K562 (cell line): ENCODE measurements around the gene JAK3. TPM values are rescaled to one million over a fixed set of nuclear protein-coding genes. Genes with fewer than 3 reads are reported as not detected.

Source experiments
- BCLAF1 ChIP-seq, 2 experiments: fragments of 450-650 bp in 1 of 2; IDR thresholded peaks; 2 replicates each; pipeline ENCODE4 v1.6.1; 2011 to 2017; ENCODE audit warnings: low read depth in 2 of 2, antibody characterized with exemption in 1 of 2, borderline replicate concordance in 1 of 2, low read length in 1 of 2, mild to moderate bottlenecking in 1 of 2, mixed read lengths in 1 of 2; ENCODE audit not compliant: control insufficient read depth in 1 of 2
- CBFB ChIP-seq: sonication (generic); formaldehyde crosslinking; IDR thresholded peaks from 2 replicates; pipeline ENCODE4 v1.4.0; 2020; ENCODE audit warnings: mild to moderate bottlenecking, missing genetic modification reagents
- CBX1 ChIP-seq: sonication (generic); IDR thresholded peaks from 2 replicates; pipeline ENCODE4 v1.6.1; 2016; ENCODE audit warnings: antibody characterized with exemption, low read depth, mild to moderate bottlenecking
- HOXB6 ChIP-seq: fragments of 250-450 bp; sonication (Bioruptor Pico); IDR thresholded peaks from 2 replicates; pipeline ENCODE4 v1.5.1; 2022; ENCODE audit warnings: mild to moderate bottlenecking, borderline replicate concordance
- HSF4 ChIP-seq: fragments of 250-450 bp; sonication (Bioruptor Pico); IDR thresholded peaks from 2 replicates; pipeline ENCODE4 v2.1.2; 2022; ENCODE audit warnings: mild to moderate bottlenecking, moderate library complexity, borderline replicate concordance
- PRPF4 ChIP-seq: fragments of 200-400 bp; formaldehyde crosslinking; IDR thresholded peaks from one replicate; pipeline ENCODE4 v1.6.1; 2017; ENCODE audit warnings: low read length, low read depth, mild to moderate bottlenecking; ENCODE audit not compliant: insufficient read depth, poor library complexity, severe bottlenecking
- SRSF9 ChIP-seq: fragments of 200-400 bp; formaldehyde crosslinking; IDR thresholded peaks from 2 replicates; pipeline ENCODE4 v1.6.1; 2017; ENCODE audit warnings: low read depth, low read length, borderline replicate concordance
- STAT6 ChIP-seq: sonication (generic); formaldehyde crosslinking; IDR thresholded peaks from 2 replicates; pipeline ENCODE4 v1.8.1; 2023; ENCODE audit warnings: mild to moderate bottlenecking, missing genetic modification reagents
- ZHX1 ChIP-seq: fragments of 150-350 bp; conservative IDR thresholded peaks from 2 replicates; pipeline ENCODE4 v1.6.1; 2014; ENCODE audit warnings: low read length
- ZNF444 ChIP-seq: fragments of 250-450 bp; sonication (Bioruptor Pico); IDR thresholded peaks from 2 replicates; pipeline ENCODE4 v1.4.0; 2020; ENCODE audit warnings: mild to moderate bottlenecking, moderate library complexity
- ZNF76 ChIP-seq: fragments of 250-450 bp; sonication (Bioruptor Pico); IDR thresholded peaks from 2 replicates; pipeline ENCODE4 v1.4.0; 2020; ENCODE audit warnings: mild to moderate bottlenecking, moderate library complexity, borderline replicate concordance
- polyA plus RNA-seq, 8 experiments: library from polyadenylated mRNA; depleted of rRNA in 4 of 8; stranded (reverse) in 5 of 8; unstranded in 3 of 8; fragments of >200 nt; fragmentation: Nextera tagmentation in 2 of 8; fragmentation: Illumina TruSeq in 1 of 8; extraction: Ambion mirVana in 2 of 8; extraction: Trizol in 1 of 8; gene quantifications; 2 replicates each; pipeline versions ENCODE4 v1.2.1 to v1.2.3, GENCODE V29; 2011 to 2014; ENCODE audit warnings: inconsistent platforms in 1 of 8, missing spikeins in 1 of 8
- total RNA-seq, 7 experiments: library from RNA; depleted of rRNA in 6 of 7; stranded (reverse); fragments of >200 nt in 6 of 7; fragmentation: Illumina TruSeq in 2 of 7; extraction: Trizol in 2 of 7; gene quantifications; 2 replicates each; pipeline versions ENCODE4 v1.2.1 to v1.2.3, GENCODE V29; 2011 to 2021; ENCODE audit warnings: low replicate concordance in 1 of 7
- TF ChIP-seq, protein P1 (sequence below), 2 experiments: IDR thresholded peaks in 1 of 2; conservative IDR thresholded peaks in 1 of 2; 2 replicates each; pipeline ENCODE4 v1.6.1; 2016; ENCODE audit warnings: low read depth in 2 of 2, mild to moderate bottlenecking in 1 of 2, missing compliant biosample characterization in 1 of 2, missing genetic modification characterization in 1 of 2, moderate library complexity in 1 of 2

JAK3 gene
- total and polyA plus RNA-seq, 9 of the 15 experiments (the other 6 are each of a cell fraction or from before 2014, with no cell fraction given), result 0.01 to 0.18 (median 0.07) TPM; not detected in 1

- TF ChIP-seq PRPF4 (peak; percentile 89), ZNF76 (CRISPR knock-in tag) (peak; percentile 72; the same call in 1 of the 2 replicates), STAT6 (CRISPR knock-in tag) (0 out of 2 replicates have a peak, but pooled peaks have one; percentile 62), SRSF9 (no peak), HSF4 (CRISPR knock-in tag) (no peak), ZHX1 (0 out of 2 replicates have a peak, but pooled peaks have one; percentile 31), BCLAF1 (IDR thresholded peaks at IDR 0.05; ENCODE audit: borderline replicate concordance in 1 of 2, control insufficient read depth in 1 of 2, low read depth in 2 of 2, low read length in 1 of 2) (no peak), CBFB (CRISPR knock-in tag) (peak; percentile 62), CBX1 (peak; percentile 67; the same call in 1 of the 2 replicates), HOXB6 (CRISPR knock-in tag) (no peak), ZNF444 (peak; percentile 12; the same call in 1 of the 2 replicates)
- TF ChIP-seq, protein P1, sequence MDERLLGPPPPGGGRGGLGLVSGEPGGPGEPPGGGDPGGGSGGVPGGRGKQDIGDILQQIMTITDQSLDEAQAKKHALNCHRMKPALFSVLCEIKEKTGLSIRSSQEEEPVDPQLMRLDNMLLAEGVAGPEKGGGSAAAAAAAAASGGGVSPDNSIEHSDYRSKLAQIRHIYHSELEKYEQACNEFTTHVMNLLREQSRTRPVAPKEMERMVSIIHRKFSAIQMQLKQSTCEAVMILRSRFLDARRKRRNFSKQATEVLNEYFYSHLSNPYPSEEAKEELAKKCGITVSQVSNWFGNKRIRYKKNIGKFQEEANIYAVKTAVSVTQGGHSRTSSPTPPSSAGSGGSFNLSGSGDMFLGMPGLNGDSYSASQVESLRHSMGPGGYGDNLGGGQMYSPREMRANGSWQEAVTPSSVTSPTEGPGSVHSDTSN (CRISPR knock-in tag; IDR thresholded peaks at IDR 0.05; ENCODE audit: low read depth), result peak; percentile 90
- TF ChIP-seq, protein P1 (tag; conservative IDR thresholded peaks at IDR 0.05; ENCODE audit: low read depth), result peak; percentile 99
Observed at GRCh38 chr19:17859533-17860330, 11.9 kb upstream of the JAK3 start, which contains the start of gene RPL18A (continued).
